HCT116 (cell line): ENCODE measurements around the gene TAF11L13. TPM values are rescaled to one million over a fixed set of nuclear protein-coding genes. Genes with fewer than 3 reads are reported as not detected.

Experiments used
- ATAC-seq: fragments of 200-7000 bp; cut with Tn5 transposase; 2 replicates; pipeline ENCODE4 v1.9.1; 2020; ENCODE audit warnings: mild to moderate bottlenecking, moderate library complexity
- BruUV-seq: library from RNA; stranded (reverse); fragments of 400-500 nt; replicated peaks from 2 replicates; lab custom pipeline; 2021; lab: Mats Ljungman, UMichigan
- CTCF ChIA-PET: fragments of 300-600 bp; sonication (Branson Sonifier 250); formaldehyde crosslinking; loops from one replicate; lab custom pipeline; 2021; ENCODE audit warnings: antibody characterized with exemption; lab: Charles Lee
- POLR2A ChIA-PET: fragments of 300-600, 350-600 bp; sonication (Branson Sonifier 250); formaldehyde crosslinking; loops from one replicate; lab custom pipeline; 2021; ENCODE audit warnings: antibody characterized with exemption; lab: Charles Lee
- RAD21 ChIA-PET, 2 experiments: fragments of 300-600 bp; sonication (Branson Sonifier 250); formaldehyde crosslinking; loops; one replicate each; lab custom pipeline; 2023; ENCODE audit warnings: low total read pairs in 2 of 2; ENCODE audit not compliant: uncharacterized antibody in 2 of 2, unreplicated experiment in 2 of 2, low non-redundant PET in 1 of 2; lab: Charles Lee
- DNase-seq: peaks from one replicate; pipeline ENCODE4 v3.0.0-alpha.2; 2010; ENCODE audit warnings: low read depth, low spot score
- H2AFZ ChIP-seq: fragments of 200-600 bp; shearing (Covaris generic), sonication (generic); 2 replicates; pipeline ENCODE4 v1.6.1; 2017; ENCODE audit warnings: low read depth, mixed run types, mixed read lengths, antibody characterized with exemption, low read length; ENCODE audit not compliant: poor library complexity, severe bottlenecking
- H3K27ac ChIP-seq: 2 replicates; pipeline ENCODE4 v1.5.1; 2012; ENCODE audit warnings: low read depth, low read length
- H3K27me3 ChIP-seq: fragments of 200-600 bp; sonication (generic); 2 replicates; pipeline ENCODE4 v1.6.1; 2016; ENCODE audit warnings: mixed run types, low read length, mixed read lengths; ENCODE audit not compliant: insufficient read depth
- H3K36me3 ChIP-seq, 2 experiments: fragments of 200-500 bp in 1 of 2; fragments of 200-600 bp in 1 of 2; sonication (Bioruptor generic) in 1 of 2; sonication (generic) in 1 of 2; 2 replicates each; pipeline versions ENCODE4 v1.5.1 to v1.6.1; 2014 to 2016; ENCODE audit warnings: low read length in 2 of 2, inconsistent platforms in 1 of 2, mixed read lengths in 1 of 2, mixed run types in 1 of 2; ENCODE audit not compliant: insufficient read depth in 2 of 2, control insufficient read depth in 1 of 2
- H3K4me1 ChIP-seq, 2 experiments: fragments of 200-600 bp in 1 of 2; sonication (generic) in 1 of 2; 2 replicates each; pipeline versions ENCODE4 v1.5.1 to v1.6.1; 2012 to 2017; ENCODE audit warnings: low read length in 2 of 2, inconsistent platforms in 1 of 2, mild to moderate bottlenecking in 1 of 2, mixed read lengths in 1 of 2, mixed run types in 1 of 2, moderate library complexity in 1 of 2; ENCODE audit not compliant: insufficient read depth in 2 of 2, control insufficient read depth in 1 of 2
- H3K4me2 ChIP-seq: fragments of 200-600 bp; sonication (generic); 2 replicates; pipeline ENCODE4 v1.6.1; 2017; ENCODE audit warnings: mixed run types, low read length, mixed read lengths
- H3K4me3 ChIP-seq, 2 experiments: fragments of 200-600 bp in 1 of 2; sonication (generic) in 1 of 2; replicated peaks in 1 of 2; 2 replicates each; pipeline ENCODE4 v1.5.1; 2011 to 2016; ENCODE audit warnings: low read length in 2 of 2, control low read depth in 1 of 2, low read depth in 1 of 2, mild to moderate bottlenecking in 1 of 2, mixed read lengths in 1 of 2, mixed run types in 1 of 2
- H3K79me2 ChIP-seq: fragments of 200-600 bp; sonication (generic); 2 replicates; pipeline ENCODE4 v1.6.1; 2017; ENCODE audit warnings: mild to moderate bottlenecking, mixed run types, low read length, moderate library complexity, mixed read lengths; ENCODE audit not compliant: insufficient read depth
- H3K9ac ChIP-seq: fragments of 200-600 bp; sonication (generic); 2 replicates; pipeline ENCODE4 v1.6.1; 2016; ENCODE audit warnings: low read length, mixed read lengths
- H3K9me2 ChIP-seq: fragments of 200-600 bp; sonication (generic), shearing (Covaris generic); 2 replicates; pipeline ENCODE4 v1.6.1; 2017; ENCODE audit warnings: mixed run types, mild to moderate bottlenecking, moderate library complexity; ENCODE audit not compliant: insufficient read depth
- H3K9me3 ChIP-seq, 2 experiments: fragments of 200-500 bp in 1 of 2; fragments of 200-600 bp in 1 of 2; sonication (Bioruptor generic) in 1 of 2; sonication (generic) in 1 of 2; 2 replicates each; pipeline ENCODE4 v1.6.1; 2014 to 2017; ENCODE audit warnings: low read length in 2 of 2, mixed read lengths in 2 of 2, inconsistent platforms in 1 of 2, low read depth in 1 of 2, mild to moderate bottlenecking in 1 of 2, mixed run types in 1 of 2, moderate library complexity in 1 of 2; ENCODE audit not compliant: control insufficient read depth in 1 of 2, insufficient read depth in 1 of 2
- H4K20me1 ChIP-seq: fragments of 200-600 bp; sonication (generic), shearing (Covaris generic); 2 replicates; pipeline ENCODE4 v1.6.1; 2017; ENCODE audit warnings: mixed run types, mild to moderate bottlenecking, moderate library complexity; ENCODE audit not compliant: insufficient read depth
- ELF1 ChIP-seq: IDR thresholded peaks from 2 replicates; pipeline ENCODE4 v1.6.1; 2012; ENCODE audit warnings: low read depth, borderline replicate concordance
- EZH2 ChIP-seq: fragments of 200-600 bp; sonication (generic); IDR thresholded peaks from 2 replicates; pipeline ENCODE4 v1.6.1; 2017; ENCODE audit warnings: antibody characterized with exemption, mixed run types
- EZH2phosphoT487 ChIP-seq: fragments of 200-600 bp; IDR thresholded peaks from 2 replicates; pipeline ENCODE4 v1.6.1; 2018; ENCODE audit warnings: antibody characterized with exemption, borderline replicate concordance
- JUND ChIP-seq: IDR thresholded peaks from 2 replicates; pipeline ENCODE4 v1.6.1; 2012
- POLR2A ChIP-seq: IDR thresholded peaks from 2 replicates; pipeline ENCODE4 v1.7.0; 2011; ENCODE audit warnings: borderline replicate concordance; ENCODE audit not compliant: insufficient read depth, insufficient read length; ENCODE audit errors: extremely low read depth
- POLR2AphosphoS5 ChIP-seq: IDR thresholded peaks from 2 replicates; pipeline ENCODE4 v1.6.1; 2011; ENCODE audit warnings: mild to moderate bottlenecking, low read depth, low read length, moderate library complexity
- SIN3A ChIP-seq: IDR thresholded peaks from 2 replicates; pipeline ENCODE4 v1.6.1; 2012; ENCODE audit warnings: low read depth
- SP1 ChIP-seq: IDR thresholded peaks from 2 replicates; pipeline ENCODE4 v1.6.1; 2012; ENCODE audit warnings: low read depth
- TCF7L2 ChIP-seq: IDR thresholded peaks from 2 replicates; pipeline ENCODE4 v1.7.0; 2011; ENCODE audit warnings: borderline replicate concordance, inconsistent platforms; ENCODE audit not compliant: insufficient read depth, insufficient read length; ENCODE audit errors: extremely low read depth
- YY1 ChIP-seq: IDR thresholded peaks from 2 replicates; pipeline ENCODE4 v1.6.1; 2011; ENCODE audit warnings: low read length, low read depth, moderate library complexity, mild to moderate bottlenecking; ENCODE audit not compliant: insufficient replicate concordance; ENCODE audit errors: extremely low read depth
- ZFX ChIP-seq: fragments of 450-650 bp; IDR thresholded peaks from 2 replicates; pipeline ENCODE4 v1.6.1; 2017
- ZNF274 ChIP-seq: fragments of 200-500 bp; sonication (Bioruptor generic); IDR thresholded peaks from 2 replicates; pipeline ENCODE4 v1.6.1; 2014; ENCODE audit warnings: mild to moderate bottlenecking, low read depth, low read length, inconsistent platforms
- intact Hi-C: fragments of 100-400 bp; cut with micrococcal nuclease; formaldehyde crosslinking; loops from 2 replicates; pipeline ENCODE4 v1.10.0; 2022
- total RNA-seq: library from RNA; stranded (reverse); gene quantifications from one replicate; pipeline ENCODE4 v1.2.1, GENCODE V29; 2021; ENCODE audit not compliant: unreplicated experiment
- TF ChIP-seq, protein P1 (sequence below): IDR thresholded peaks from 2 replicates; pipeline ENCODE4 v1.6.1; 2011; ENCODE audit warnings: mild to moderate bottlenecking, low read length, moderate library complexity; ENCODE audit not compliant: insufficient replicate concordance; ENCODE audit errors: extremely low read depth

TAF11L13 gene
- total RNA-seq, 1 experiment from 2014 or later: not detected

DNA sequence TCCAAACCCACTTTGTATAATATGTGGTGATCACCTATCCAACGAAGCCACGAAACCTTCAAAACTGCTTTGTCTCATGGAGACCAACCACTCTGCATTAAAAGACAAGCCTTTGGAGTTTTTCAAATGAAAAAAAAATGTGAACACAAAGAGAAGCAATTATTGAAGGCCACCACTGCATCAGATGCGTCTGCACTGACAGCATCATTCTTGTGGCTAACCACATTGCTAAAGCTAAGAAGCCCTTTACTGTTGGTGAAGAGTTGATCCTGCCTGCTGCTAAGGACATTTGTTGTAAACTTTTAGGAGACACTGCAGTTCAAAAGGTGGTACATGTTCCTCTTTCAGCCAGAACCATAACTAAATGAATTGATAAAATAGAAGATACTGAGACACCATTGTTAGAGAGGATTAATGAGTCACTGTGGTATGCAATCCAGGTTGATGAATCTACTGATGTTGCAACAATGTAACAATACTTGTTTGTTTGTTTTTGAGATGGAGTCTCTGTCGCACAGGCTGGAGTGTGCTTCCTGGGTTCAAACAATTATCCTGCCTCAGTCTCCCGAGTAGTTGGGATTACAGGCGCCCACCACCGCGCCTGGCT is 47.8 kb downstream of the TAF11L13 start:
- no peaks in the 10 kb centered on the region for H3K9me2 ChIP-seq
- RAD21 ChIA-PET: no interaction called here
- no peaks in the 10 kb centered on the region for H3K27me3 ChIP-seq
- no peaks in the 10 kb centered on the region for H3K4me1 ChIP-seq
- no peak overlapping the region for H3K27ac ChIP-seq
- CTCF ChIA-PET: no interaction called here
- no peak overlapping the region for H3K4me3 ChIP-seq
- no peak overlapping the region for H3K9ac ChIP-seq
- DNase-seq (no peak), ATAC-seq (no peak)
- H2AFZ ChIP-seq: no peak overlapping the region
- H3K79me2 ChIP-seq: no peaks in the 10 kb centered on the region
- BruUV-seq: no TSS peak
- TF ChIP-seq, protein P1, sequence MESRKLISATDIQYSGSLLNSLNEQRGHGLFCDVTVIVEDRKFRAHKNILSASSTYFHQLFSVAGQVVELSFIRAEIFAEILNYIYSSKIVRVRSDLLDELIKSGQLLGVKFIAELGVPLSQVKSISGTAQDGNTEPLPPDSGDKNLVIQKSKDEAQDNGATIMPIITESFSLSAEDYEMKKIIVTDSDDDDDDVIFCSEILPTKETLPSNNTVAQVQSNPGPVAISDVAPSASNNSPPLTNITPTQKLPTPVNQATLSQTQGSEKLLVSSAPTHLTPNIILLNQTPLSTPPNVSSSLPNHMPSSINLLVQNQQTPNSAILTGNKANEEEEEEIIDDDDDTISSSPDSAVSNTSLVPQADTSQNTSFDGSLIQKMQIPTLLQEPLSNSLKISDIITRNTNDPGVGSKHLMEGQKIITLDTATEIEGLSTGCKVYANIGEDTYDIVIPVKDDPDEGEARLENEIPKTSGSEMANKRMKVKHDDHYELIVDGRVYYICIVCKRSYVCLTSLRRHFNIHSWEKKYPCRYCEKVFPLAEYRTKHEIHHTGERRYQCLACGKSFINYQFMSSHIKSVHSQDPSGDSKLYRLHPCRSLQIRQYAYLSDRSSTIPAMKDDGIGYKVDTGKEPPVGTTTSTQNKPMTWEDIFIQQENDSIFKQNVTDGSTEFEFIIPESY: no peak
- TF ChIP-seq EZH2: no peak
- TF ChIP-seq SIN3A: no peak
- TF ChIP-seq EZH2phosphoT487: no peak
- no peak for TF ChIP-seq ZFX
- TF ChIP-seq ZNF274: no peak
- TF ChIP-seq YY1: no peak
- TF ChIP-seq SP1: no peak
- TF ChIP-seq POLR2AphosphoS5: no peak
- no peak for TF ChIP-seq ELF1
- TF ChIP-seq POLR2A: no peak
- no peak for TF ChIP-seq TCF7L2
- no peak for TF ChIP-seq JUND
- H3K4me2 ChIP-seq: no peak overlapping the region
- H3K9me3 ChIP-seq: peaks cover 0 to 15% of the 10 kb centered on the region in 2 experiments; a peak in 1 of 4 replicates
- POLR2A ChIA-PET: no interaction called here
- intact Hi-C loops: no loop called here
- no peaks in the 10 kb centered on the region for H3K36me3 ChIP-seq
- no peaks in the 10 kb centered on the region for H4K20me1 ChIP-seq
